Measurements from ENCODE around the gene SPAG16. TPM values are rescaled to one million over a fixed set of nuclear protein-coding genes. Genes with fewer than 3 reads are reported as not detected.
A peak's percentile ranks its signal among the peaks of the same experiment; 100 is the strongest.

SPAG16 gene
- total RNA-seq, 1 donor from 2014 or later = 7.6 TPM

- no peaks in the 10 kb centered on the region for H3K9me3 ChIP-seq
- no peak overlapping the region for H3K27ac ChIP-seq
- no peak overlapping the region for H3K4me3 ChIP-seq
- DNase-seq (ENCODE audit: low spot score in 2 of 2) = no peak
- TF ChIP-seq, protein P1, sequence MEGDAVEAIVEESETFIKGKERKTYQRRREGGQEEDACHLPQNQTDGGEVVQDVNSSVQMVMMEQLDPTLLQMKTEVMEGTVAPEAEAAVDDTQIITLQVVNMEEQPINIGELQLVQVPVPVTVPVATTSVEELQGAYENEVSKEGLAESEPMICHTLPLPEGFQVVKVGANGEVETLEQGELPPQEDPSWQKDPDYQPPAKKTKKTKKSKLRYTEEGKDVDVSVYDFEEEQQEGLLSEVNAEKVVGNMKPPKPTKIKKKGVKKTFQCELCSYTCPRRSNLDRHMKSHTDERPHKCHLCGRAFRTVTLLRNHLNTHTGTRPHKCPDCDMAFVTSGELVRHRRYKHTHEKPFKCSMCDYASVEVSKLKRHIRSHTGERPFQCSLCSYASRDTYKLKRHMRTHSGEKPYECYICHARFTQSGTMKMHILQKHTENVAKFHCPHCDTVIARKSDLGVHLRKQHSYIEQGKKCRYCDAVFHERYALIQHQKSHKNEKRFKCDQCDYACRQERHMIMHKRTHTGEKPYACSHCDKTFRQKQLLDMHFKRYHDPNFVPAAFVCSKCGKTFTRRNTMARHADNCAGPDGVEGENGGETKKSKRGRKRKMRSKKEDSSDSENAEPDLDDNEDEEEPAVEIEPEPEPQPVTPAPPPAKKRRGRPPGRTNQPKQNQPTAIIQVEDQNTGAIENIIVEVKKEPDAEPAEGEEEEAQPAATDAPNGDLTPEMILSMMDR (IDR thresholded peaks at IDR 0.05) = no peak
- no peaks in the 10 kb centered on the region for H3K4me1 ChIP-seq
- no peaks in the 10 kb centered on the region for H3K27me3 ChIP-seq
- no peaks in the 10 kb centered on the region for H3K36me3 ChIP-seq
- intact Hi-C loops (cut with DNase I) = no loop called here
Measured at GRCh38 chr2:213609570-213610170, 325.4 kb downstream of the SPAG16 start.

- Histone ChIP-seq H3K4me1 (no peaks in the 10 kb centered on the region), H3K27ac (no peak overlapping the region), H3K4me3 (no peak overlapping the region), H3K27me3 (no peaks in the 10 kb centered on the region), H3K36me3 (no peaks in the 10 kb centered on the region), H3K9me3 (peaks cover 0 to 4% of the 10 kb centered on the region in 2 donors)
- DNase-seq (ENCODE audit: low spot score in 2 of 2) = no peak
- intact Hi-C loops (cut with DNase I) = no loop called here
- TF ChIP-seq, protein P1 (IDR thresholded peaks at IDR 0.05) = no peak
Measured at GRCh38 chr2:213627054-213627710, 342.9 kb downstream of the SPAG16 start.

DNA sequence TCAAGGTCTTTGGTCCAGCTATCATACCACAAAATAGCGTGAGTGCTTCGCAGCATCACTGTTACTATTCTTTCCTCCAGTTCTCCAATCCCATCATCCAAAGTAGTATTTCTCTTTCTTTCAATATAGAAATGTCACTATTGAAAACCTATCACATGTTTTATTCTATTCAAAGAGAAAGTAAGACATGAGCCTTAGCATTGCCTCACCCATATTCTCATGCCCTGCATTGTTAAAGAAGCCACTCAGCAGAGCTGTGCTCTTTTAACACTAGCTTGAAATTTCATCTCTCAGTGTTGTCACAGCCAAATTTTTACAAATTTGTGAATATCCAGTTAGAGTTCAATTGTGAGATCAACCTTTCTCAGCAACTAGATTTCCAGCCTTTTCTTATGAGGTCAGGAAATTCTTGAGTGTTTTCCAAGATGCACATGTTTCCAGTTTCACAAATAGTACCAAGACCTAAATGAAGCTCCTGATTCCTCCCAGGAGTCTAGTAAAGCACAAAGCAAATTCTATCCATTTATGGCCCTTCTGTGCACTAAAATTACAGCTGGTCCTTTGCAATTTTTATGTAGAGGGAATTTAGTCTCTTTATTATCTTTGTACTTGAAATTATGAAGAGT lies 343.7 kb downstream of the SPAG16 start:
- H3K4me3 ChIP-seq = no peak overlapping the region
- intact Hi-C loops (cut with DNase I) = no loop called here
- DNase-seq (ENCODE audit: low spot score in 2 of 2) = no peak
- no peak overlapping the region for H3K27ac ChIP-seq
- no peaks in the 10 kb centered on the region for H3K27me3 ChIP-seq
- H3K36me3 ChIP-seq = no peaks in the 10 kb centered on the region
- H3K4me1 ChIP-seq = no peaks in the 10 kb centered on the region
- TF ChIP-seq, protein P1 (IDR thresholded peaks at IDR 0.05) = no peak
- H3K9me3 ChIP-seq = peaks cover 0 to 11% of the 10 kb centered on the region in 2 donors

GRCh38 chr2:213640738-213641425 lies 356.6 kb downstream of the SPAG16 start:
- Histone ChIP-seq H3K36me3 (no peaks in the 10 kb centered on the region), H3K4me1 (no peaks in the 10 kb centered on the region), H3K9me3 (no peaks in the 10 kb centered on the region), H3K4me3 (no peak overlapping the region), H3K27ac (peak overlapping the region in 1 of 2 donors; percentile 14), H3K27me3 (no peaks in the 10 kb centered on the region)
- intact Hi-C loops (cut with DNase I) = no loop called here
- TF ChIP-seq, protein P1 (IDR thresholded peaks at IDR 0.05) = no peak
- no peak for DNase-seq (ENCODE audit: low spot score in 2 of 2)

- no peaks in the 10 kb centered on the region for H3K9me3 ChIP-seq
- H3K4me1 ChIP-seq = no peaks in the 10 kb centered on the region
- H3K27me3 ChIP-seq = no peaks in the 10 kb centered on the region
Measured at GRCh38 chr2:213644926-213645325, 360.7 kb downstream of the SPAG16 start.

More at GRCh38 chr2:213644926-213645325, 360.7 kb downstream of the SPAG16 start:
- DNase-seq (ENCODE audit: low spot score in 2 of 2) = no peak
- TF ChIP-seq, protein P1 (IDR thresholded peaks at IDR 0.05) = no peak
- Histone ChIP-seq H3K27ac (peak overlapping the region in 1 of 2 donors; percentile 47), H3K4me3 (no peak overlapping the region), H3K36me3 (no peaks in the 10 kb centered on the region)
- intact Hi-C loops (cut with DNase I) = no loop called here
